Heart left ventricle (tissue), 16 donors: ENCODE data around the gene RAPGEF5. TPM values are rescaled to one million over a fixed set of nuclear protein-coding genes. Genes with fewer than 3 reads are reported as not detected.

Source experiments
- ATAC-seq, 4 donors: fragments of 200-7000 bp; cut with Tn5 transposase; one replicate each; pipeline ENCODE4 v1.9.1; 2020 to 2022; ENCODE audit warnings: moderate library complexity in 4 of 4, mild to moderate bottlenecking in 3 of 4, moderate number of reproducible peaks in 1 of 4
- DNase-seq, 5 donors: peaks; one replicate each; pipeline ENCODE4 v3.0.0-alpha.2; 2020
- H3K27ac ChIP-seq, 12 donors: fragments of 200-600 bp; sonication (generic) in 4 of 12; one replicate each; pipeline versions ENCODE4 v1.5.0 to v1.8.0; 2016 to 2022; ENCODE audit warnings: mild to moderate bottlenecking in 2 of 12
- H3K27me3 ChIP-seq, 9 donors: fragments of 200-600 bp; sonication (generic) in 2 of 9; one replicate each; pipeline versions ENCODE4 v1.5.1 to v1.8.0; 2016 to 2022; ENCODE audit warnings: mild to moderate bottlenecking in 3 of 9
- H3K36me3 ChIP-seq, 9 donors: fragments of 200-600 bp; sonication (generic) in 2 of 9; one replicate each; pipeline versions ENCODE4 v1.5.0 to v1.8.0; 2018 to 2022; ENCODE audit warnings: mild to moderate bottlenecking in 2 of 9
- H3K4me1 ChIP-seq, 12 donors: fragments of 200-600 bp; sonication (generic) in 4 of 12; one replicate each; pipeline versions ENCODE4 v1.5.0 to v1.8.0; 2016 to 2022; ENCODE audit warnings: mild to moderate bottlenecking in 3 of 12
- H3K4me3 ChIP-seq, 12 donors: fragments of 200-600 bp; sonication (generic) in 4 of 12; one replicate each; pipeline versions ENCODE4 v1.5.0 to v1.8.0; 2017 to 2022; ENCODE audit warnings: mild to moderate bottlenecking in 9 of 12, moderate library complexity in 4 of 12
- H3K9me3 ChIP-seq, 12 donors: fragments of 200-600 bp; sonication (generic) in 4 of 12; one replicate each; pipeline versions ENCODE4 v1.5.0 to v1.8.0; 2016 to 2022; ENCODE audit warnings: mild to moderate bottlenecking in 1 of 12
- POLR2A ChIP-seq, 2 donors: fragments of 450-650 bp; IDR thresholded peaks; one replicate each; pipeline ENCODE4 v1.6.1; 2017; ENCODE audit warnings: antibody characterized with exemption in 2 of 2, mild to moderate bottlenecking in 2 of 2, moderate library complexity in 2 of 2
- WGBS, 4 donors: extraction: QIAGEN DNeasy Blood & Tissue Kit in 2 of 4; methylation state at CpG; one replicate each; pipeline versions ENCODE4 v1.1.5 to v1.1.7; 2013 to 2018; 5-methylcytosine and 5-hydroxymethylcytosine counted together
- intact Hi-C, 10 donors: fragments of 100-400 bp; cut with DNase I; formaldehyde crosslinking; loops; one replicate each; pipeline versions ENCODE4 v1.11.1 to v1.14.2; 2022
- polyA plus RNA-seq, 2 donors: library from polyadenylated mRNA; stranded (reverse); fragments of 200-250 nt; gene quantifications; one replicate each; pipeline ENCODE4 v1.2.3, GENCODE V29; 2013
- total RNA-seq, 9 donors: library from RNA; depleted of rRNA in 2 of 9; stranded (reverse); fragments of >200 nt in 2 of 9; fragmentation: NEBNext Ultra II Directional in 3 of 9; extraction: Animal tissue kit (Norgen Biotek cat#: 25700) in 3 of 9; gene quantifications; one replicate each; pipeline versions ENCODE4 v1.1.0 to v1.2.4, GENCODE V29; 2016 to 2023
- TF ChIP-seq, protein P1 (sequence below), 12 donors: fragments of 200-600 bp; sonication (generic) in 4 of 12; IDR thresholded peaks; one replicate each; pipeline versions ENCODE4 v1.5.0 to v1.8.0; 2018 to 2022; ENCODE audit warnings: antibody characterized with exemption in 12 of 12, mild to moderate bottlenecking in 5 of 12
- donor health status: ischemic (EF 13 %, LVEDD 7.1; RV severe dilation, severe dysfunction).
- donor health status: healthy with polysubstance abuse.
- donor health status: DM: no; HTN: yes; CAD: no.
- donor health status: DM: no; HTN: no; CAD: no.
- donor health status: ischemic (EF 25% LVEDD 6.9; RV normal size, moderate dysfunction).
- donor health status: ischemic (EF 25% LVEDD 5.7; RV mildly dilated, moderate dysfunction).
- donor health status: healthy.
- donor health status: DM: yes; HTN: yes; CAD: no.
- donor health status: ischemic (EF 35%, LVEDD 5.7; RV mildly dilated, moderate dysfunction).
- donor health status: nonischemic (EF 11% LVEDD 7.7; RV severe dilation, severe dysfunction).
- donor health status: DM: yes; HTN: yes; CAD: no.
- donor health status: PGD.
- donor health status: ischemic (EF 29% LVEDD 5.4; RV normal size, mild dysfunction).
- donor health status: nonischemic (EF 23%, LVEDD 6.1; RV moderate dilation, normal function).

Gene RAPGEF5
- total and polyA plus RNA-seq, 11 donors = 3.9 to 37.9 (median 15.3) TPM

DNA sequence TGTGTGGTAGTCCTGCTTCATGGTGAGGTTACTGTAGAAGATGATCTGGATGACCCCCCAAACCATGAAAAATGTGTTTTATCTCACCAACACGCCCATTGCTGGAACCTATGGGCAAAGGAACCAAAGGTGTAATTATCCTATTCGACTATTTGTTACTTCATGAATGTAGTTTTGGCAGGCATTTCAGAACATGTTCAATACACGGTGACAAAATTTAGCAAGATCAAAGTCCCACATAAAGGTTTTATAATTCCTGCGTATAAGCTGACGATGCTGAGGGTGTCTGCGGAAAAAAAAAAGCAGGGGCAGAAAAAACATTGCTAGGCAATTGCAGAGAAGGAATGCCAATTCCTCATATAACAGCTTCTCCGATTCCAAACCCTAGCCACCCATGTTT is 13.3 kb downstream of the RAPGEF5 start:
- no peaks in the 10 kb centered on the region for H3K36me3 ChIP-seq
- ATAC-seq (no peak), DNase-seq (no peak)
- H3K27me3 ChIP-seq = no peaks in the 10 kb centered on the region
- TF ChIP-seq, protein P1, sequence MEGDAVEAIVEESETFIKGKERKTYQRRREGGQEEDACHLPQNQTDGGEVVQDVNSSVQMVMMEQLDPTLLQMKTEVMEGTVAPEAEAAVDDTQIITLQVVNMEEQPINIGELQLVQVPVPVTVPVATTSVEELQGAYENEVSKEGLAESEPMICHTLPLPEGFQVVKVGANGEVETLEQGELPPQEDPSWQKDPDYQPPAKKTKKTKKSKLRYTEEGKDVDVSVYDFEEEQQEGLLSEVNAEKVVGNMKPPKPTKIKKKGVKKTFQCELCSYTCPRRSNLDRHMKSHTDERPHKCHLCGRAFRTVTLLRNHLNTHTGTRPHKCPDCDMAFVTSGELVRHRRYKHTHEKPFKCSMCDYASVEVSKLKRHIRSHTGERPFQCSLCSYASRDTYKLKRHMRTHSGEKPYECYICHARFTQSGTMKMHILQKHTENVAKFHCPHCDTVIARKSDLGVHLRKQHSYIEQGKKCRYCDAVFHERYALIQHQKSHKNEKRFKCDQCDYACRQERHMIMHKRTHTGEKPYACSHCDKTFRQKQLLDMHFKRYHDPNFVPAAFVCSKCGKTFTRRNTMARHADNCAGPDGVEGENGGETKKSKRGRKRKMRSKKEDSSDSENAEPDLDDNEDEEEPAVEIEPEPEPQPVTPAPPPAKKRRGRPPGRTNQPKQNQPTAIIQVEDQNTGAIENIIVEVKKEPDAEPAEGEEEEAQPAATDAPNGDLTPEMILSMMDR (IDR thresholded peaks at IDR 0.05) = no peak
- TF ChIP-seq POLR2A (IDR thresholded peaks at IDR 0.05) = no peak
- H3K27ac ChIP-seq = no peak overlapping the region
- no peak overlapping the region for H3K4me3 ChIP-seq
- H3K9me3 ChIP-seq = no peaks in the 10 kb centered on the region
- WGBS, 4 donors = 92 to 96% (median 95%) methylated on average over 7 of the region's 7 CpGs
- H3K4me1 ChIP-seq = no peaks in the 10 kb centered on the region
- intact Hi-C loops = no loop called here

GRCh38 chr7:22343071-22343470 is 13.9 kb downstream of the RAPGEF5 start:
- Histone ChIP-seq H3K27me3 (no peaks in the 10 kb centered on the region), H3K9me3 (no peaks in the 10 kb centered on the region), H3K27ac (no peak overlapping the region), H3K4me1 (no peaks in the 10 kb centered on the region), H3K36me3 (no peaks in the 10 kb centered on the region), H3K4me3 (no peak overlapping the region)
- DNase-seq = no peak
- no peak for ATAC-seq
- WGBS, 4 donors = 91 to 96% (median 93%) methylated on average over 5 of the region's 5 CpGs
- intact Hi-C loops = no loop called here
- TF ChIP-seq POLR2A (IDR thresholded peaks at IDR 0.05) = no peak
- TF ChIP-seq, protein P1 (IDR thresholded peaks at IDR 0.05) = no peak

- Histone ChIP-seq H3K4me3 (no peak overlapping the region), H3K27me3 (no peaks in the 10 kb centered on the region), H3K4me1 (no peaks in the 10 kb centered on the region), H3K27ac (no peak overlapping the region), H3K9me3 (no peaks in the 10 kb centered on the region), H3K36me3 (no peaks in the 10 kb centered on the region)
- DNase-seq (no peak), ATAC-seq (no peak)
- no peak for TF ChIP-seq POLR2A (IDR thresholded peaks at IDR 0.05)
- TF ChIP-seq, protein P1 (IDR thresholded peaks at IDR 0.05) = no peak
- WGBS, 4 donors = 86 to 91% (median 86%) methylated on average over 2 of the region's 2 CpGs
- intact Hi-C loops = no loop called here
Measured at GRCh38 chr7:22339725-22340390, 17.1 kb downstream of the RAPGEF5 start.

GRCh38 chr7:22338877-22339276 is 18.1 kb downstream of the RAPGEF5 start:
- ATAC-seq (no peak), DNase-seq (no peak)
- TF ChIP-seq, protein P1 (IDR thresholded peaks at IDR 0.05) = no peak
- no peak for TF ChIP-seq POLR2A (IDR thresholded peaks at IDR 0.05)
- 75 to 84% (median 82%) methylated on average over 7 of the region's 7 CpGs for WGBS, 4 donors
- no peaks in the 10 kb centered on the region for H3K9me3 ChIP-seq
- no peaks in the 10 kb centered on the region for H3K36me3 ChIP-seq
- no peak overlapping the region for H3K27ac ChIP-seq
- H3K27me3 ChIP-seq = no peaks in the 10 kb centered on the region
- intact Hi-C loops = no loop called here
- H3K4me1 ChIP-seq = no peaks in the 10 kb centered on the region
- H3K4me3 ChIP-seq = no peak overlapping the region
